SK-N-MC (cell line): ENCODE measurements around the gene PRDM16.

Source experiments
- EZH2 ChIP-seq: fragments of 200-600 bp; sonication (generic); IDR thresholded peaks from one replicate; pipeline ENCODE4 v1.6.1; 2017; ENCODE audit warnings: antibody characterized with exemption
- POLR2AphosphoS5 ChIP-seq: IDR thresholded peaks from 2 replicates; pipeline ENCODE4 v1.6.1; 2012; ENCODE audit warnings: mild to moderate bottlenecking, low read depth, low read length, borderline replicate concordance

DNA sequence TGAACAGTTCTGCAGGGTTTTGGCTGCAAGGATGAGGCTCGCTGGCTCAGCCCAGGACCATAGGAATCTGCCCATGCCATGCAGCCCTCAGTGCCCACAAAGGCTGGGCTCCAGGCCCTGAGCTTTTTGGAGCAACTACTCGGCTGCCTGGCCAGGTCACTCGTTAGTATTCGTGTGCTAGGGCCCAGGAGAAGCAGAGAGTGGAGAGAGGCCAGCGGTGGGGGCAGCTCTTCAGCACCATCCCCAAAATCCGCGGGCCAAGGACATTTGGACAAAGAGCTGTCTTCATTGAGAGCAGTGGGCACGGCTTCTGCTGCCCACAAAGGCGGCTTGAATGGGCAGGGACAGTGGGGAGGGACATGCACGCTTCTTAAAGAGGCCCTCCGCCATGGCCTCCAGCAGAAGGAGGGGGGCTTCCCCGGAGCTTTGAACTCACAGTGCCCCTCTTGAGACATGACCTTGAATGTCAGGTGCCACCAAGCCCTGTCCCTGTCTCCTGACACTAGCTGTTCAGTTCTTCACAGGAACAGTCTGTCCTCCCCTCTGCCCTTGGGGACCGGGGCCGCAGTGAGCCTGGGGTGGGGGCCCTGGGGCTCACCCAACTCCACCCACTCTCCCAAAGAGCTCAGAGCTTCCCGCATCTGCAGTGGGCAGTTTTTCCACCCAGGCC is 279.3 kb downstream of the PRDM16 start:
- TF ChIP-seq POLR2AphosphoS5 (no peak), EZH2 (no peak)
